ENCODE data around the gene NCKAP5.

- TF ChIP-seq CTCF (IDR thresholded peaks at IDR 0.05; ENCODE audit: low read depth, low read length, missing input control) = no peak
- no peak for TF ChIP-seq ZBTB33 (IDR thresholded peaks at IDR 0.05)
- TF ChIP-seq EGR1 (IDR thresholded peaks at IDR 0.05; ENCODE audit: low read depth in 2 of 2) = no peak
- no peak for TF ChIP-seq FOXA1 (IDR thresholded peaks at IDR 0.05)
Observed at GRCh38 chr2:133378928-133379549, 189.2 kb downstream of the NCKAP5 start.
